Measurements from ENCODE around the gene NEK6.

The NEK6 gene

GRCh38 chr9:124260769-124261603, 3.2 kb downstream of the NEK6 start:
- H3K4me3 ChIP-seq (ENCODE audit: low read depth, low read length): peak overlapping the region; percentile 78
- TF ChIP-seq CTCF (IDR thresholded peaks at IDR 0.05; ENCODE audit: insufficient read depth, low read depth, low read length, missing control alignments): no peak
- DNase-seq (ENCODE audit: low read depth): peak; percentile 75

GRCh38 chr9:124261736-124262648, 4.2 kb downstream of the NEK6 start:
- TF ChIP-seq CTCF (IDR thresholded peaks at IDR 0.05; ENCODE audit: insufficient read depth, low read depth, low read length, missing control alignments): no peak
- no peak for DNase-seq (ENCODE audit: low read depth)
- H3K4me3 ChIP-seq (ENCODE audit: low read depth, low read length): peak overlapping the region; percentile 78

GRCh38 chr9:124262649-124262972, 4.9 kb downstream of the NEK6 start:
- peak overlapping the region; percentile 78 for H3K4me3 ChIP-seq (ENCODE audit: low read depth, low read length)
- no peak for TF ChIP-seq CTCF (IDR thresholded peaks at IDR 0.05; ENCODE audit: insufficient read depth, low read depth, low read length, missing control alignments)
- DNase-seq (ENCODE audit: low read depth): no peak

GRCh38 chr9:124263213-124263612, 5.5 kb downstream of the NEK6 start:
- H3K4me3 ChIP-seq (ENCODE audit: low read depth, low read length): peak overlapping the region; percentile 78
- DNase-seq (ENCODE audit: low read depth): no peak
- TF ChIP-seq CTCF (IDR thresholded peaks at IDR 0.05; ENCODE audit: insufficient read depth, low read depth, low read length, missing control alignments): no peak

- no peak for TF ChIP-seq CTCF (IDR thresholded peaks at IDR 0.05; ENCODE audit: insufficient read depth, low read depth, low read length, missing control alignments)
- peak overlapping the region; percentile 78 for H3K4me3 ChIP-seq (ENCODE audit: low read depth, low read length)
- peak; percentile 61 for DNase-seq (ENCODE audit: low read depth)
Measured at GRCh38 chr9:124263800-124264426, 6.2 kb downstream of the NEK6 start.

- peak; percentile 88 for DNase-seq (ENCODE audit: low read depth)
- H3K4me3 ChIP-seq (ENCODE audit: low read depth, low read length): peak overlapping the region; percentile 78
- no peak for TF ChIP-seq CTCF (IDR thresholded peaks at IDR 0.05; ENCODE audit: insufficient read depth, low read depth, low read length, missing control alignments)
Measured at GRCh38 chr9:124264823-124265233, 7.1 kb downstream of the NEK6 start.

All from GM12865 (cell line).